Activated CD8-positive, alpha-beta memory T cell treated with anti-CD3 and anti-CD28 coated beads for 1 hour (primary cell): Measurements from ENCODE around the gene PRSS27.

Experiments used
- DNase-seq, 2 donors: peaks; one replicate each; pipeline ENCODE4 v3.0.0-alpha.2; 2020; ENCODE audit warnings: low read depth in 1 of 2; ENCODE audit errors: extremely low read depth in 1 of 2

Gene PRSS27

DNA sequence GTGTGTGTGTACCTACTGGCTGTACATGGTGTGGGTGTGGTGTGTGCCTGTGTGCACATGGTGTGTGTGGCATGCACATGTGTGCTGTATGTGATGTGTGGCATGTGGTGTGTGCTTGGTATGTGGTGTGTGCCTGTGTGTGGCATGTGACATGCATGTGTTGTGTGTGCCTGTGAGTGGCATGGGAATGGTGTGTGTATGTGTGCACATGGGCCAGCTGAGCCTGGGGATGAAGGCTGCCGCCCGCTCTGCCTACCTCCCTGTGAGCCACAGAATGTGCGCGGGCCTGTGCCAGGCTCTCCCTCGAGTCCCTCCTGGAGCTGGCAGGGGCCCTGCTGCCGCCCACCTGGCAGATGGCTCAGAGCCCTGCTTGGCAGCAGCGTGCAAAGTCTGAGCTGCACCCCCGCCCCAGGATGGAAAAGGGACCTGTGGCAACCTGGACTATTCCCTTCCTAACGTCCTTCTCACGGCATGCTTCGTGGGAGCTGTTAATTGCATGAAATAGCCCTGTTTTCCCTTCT lies 9.3 kb downstream of the PRSS27 start:
- DNase-seq = no peak

DNA sequence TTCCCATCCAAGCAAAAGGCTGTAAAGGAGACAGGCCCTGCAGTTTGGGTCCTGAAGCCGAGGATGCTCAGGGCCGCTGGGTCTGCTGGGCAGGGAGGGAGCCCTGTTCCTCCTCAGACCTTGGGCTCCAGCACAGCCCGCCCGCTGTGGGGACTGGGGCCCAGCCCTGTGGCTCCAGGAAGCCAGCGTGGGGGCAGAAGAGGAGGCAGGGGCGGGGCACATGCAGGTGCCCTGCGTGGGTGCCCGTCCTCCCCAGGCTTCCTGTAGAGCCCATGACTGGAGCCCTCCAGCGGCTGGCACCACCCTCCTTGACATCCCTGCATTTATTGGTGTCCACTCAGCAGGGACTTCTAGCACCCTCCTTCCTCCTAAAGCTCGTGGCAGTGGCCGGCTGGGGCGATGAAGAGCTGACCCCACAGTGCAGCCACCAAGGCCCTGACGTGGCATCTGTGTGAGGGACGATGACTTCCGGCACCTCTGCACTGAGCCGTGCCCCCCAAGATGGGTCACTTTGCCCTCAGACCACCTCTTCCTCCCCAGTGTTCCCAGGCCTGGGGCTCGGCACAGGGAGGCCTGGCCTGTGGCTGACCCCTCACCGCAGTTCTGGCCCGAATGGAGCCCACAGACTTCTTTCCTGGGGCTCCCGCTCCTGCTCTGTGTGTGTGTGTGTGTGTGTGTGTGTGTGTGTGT lies 9.9 kb downstream of the PRSS27 start:
- DNase-seq = no peak

DNA sequence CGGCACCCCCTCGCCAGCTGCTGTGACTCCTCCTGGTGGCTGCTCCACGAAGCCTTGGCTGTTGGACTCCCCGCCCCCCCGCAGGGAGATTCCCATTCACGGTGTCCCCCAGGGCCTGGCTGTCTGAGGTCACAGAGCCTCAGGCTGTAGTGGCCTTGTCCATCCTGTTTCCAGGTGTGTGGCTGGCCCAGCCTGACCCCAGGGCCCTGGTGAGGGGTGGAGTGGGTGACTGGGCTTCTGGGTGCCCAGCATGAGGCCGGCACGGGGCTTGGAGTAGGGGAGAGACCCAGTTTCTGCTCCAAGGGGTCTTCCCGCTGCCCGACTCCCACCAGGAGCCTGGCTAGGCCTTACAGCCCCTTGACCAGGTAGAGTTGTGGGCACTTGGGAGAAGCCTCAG lies 10.4 kb downstream of the PRSS27 start:
- DNase-seq = no peak

DNA sequence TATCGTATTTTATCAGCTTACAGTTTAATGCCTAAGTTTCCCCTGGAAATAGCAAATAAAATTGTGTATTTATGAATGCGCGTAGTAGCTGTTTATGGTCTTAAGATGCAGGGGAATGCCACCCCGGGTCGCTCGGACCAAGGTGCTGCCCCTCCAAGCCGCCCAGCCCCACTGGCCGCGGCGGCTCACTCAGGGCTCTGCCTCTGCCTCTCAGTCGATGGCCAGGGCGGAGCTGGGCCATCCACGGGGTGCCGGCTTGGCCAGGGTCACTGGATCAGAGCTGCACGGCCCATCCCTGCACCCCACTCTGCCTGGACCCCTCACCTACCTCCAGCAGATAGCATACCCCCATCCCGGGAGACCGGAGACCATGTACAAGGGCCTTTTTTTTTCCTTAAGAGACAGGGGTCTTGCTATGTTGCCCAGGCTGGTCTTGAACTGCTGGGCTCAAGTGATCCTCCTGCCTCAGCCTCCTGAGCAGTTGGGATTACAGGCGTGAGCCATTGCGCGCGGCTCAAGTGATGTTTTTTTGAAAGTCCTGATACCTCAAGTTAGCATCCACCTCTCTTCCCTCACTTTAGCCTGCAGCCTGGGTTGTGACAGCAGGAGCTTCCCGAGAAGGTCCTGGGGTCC lies 11.0 kb downstream of the PRSS27 start:
- DNase-seq = no peak

DNA sequence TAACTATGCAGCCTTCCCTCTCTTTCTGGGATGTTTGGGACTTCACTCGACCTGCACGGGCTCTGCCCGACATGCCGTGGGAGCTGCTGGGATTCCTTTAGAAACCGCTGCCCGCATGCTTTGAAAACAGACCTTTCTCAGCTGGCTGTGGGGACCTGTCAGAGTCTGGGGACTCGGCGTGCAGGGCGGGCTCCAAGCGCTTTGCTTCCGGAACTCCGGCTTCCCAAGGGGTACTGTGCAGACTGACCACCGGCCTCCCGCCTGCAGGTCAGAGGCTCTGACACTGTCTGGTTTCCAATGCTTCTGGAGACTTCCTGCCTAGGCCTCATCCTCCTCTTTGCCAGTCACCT lies 11.8 kb downstream of the PRSS27 start:
- DNase-seq = no peak

DNA sequence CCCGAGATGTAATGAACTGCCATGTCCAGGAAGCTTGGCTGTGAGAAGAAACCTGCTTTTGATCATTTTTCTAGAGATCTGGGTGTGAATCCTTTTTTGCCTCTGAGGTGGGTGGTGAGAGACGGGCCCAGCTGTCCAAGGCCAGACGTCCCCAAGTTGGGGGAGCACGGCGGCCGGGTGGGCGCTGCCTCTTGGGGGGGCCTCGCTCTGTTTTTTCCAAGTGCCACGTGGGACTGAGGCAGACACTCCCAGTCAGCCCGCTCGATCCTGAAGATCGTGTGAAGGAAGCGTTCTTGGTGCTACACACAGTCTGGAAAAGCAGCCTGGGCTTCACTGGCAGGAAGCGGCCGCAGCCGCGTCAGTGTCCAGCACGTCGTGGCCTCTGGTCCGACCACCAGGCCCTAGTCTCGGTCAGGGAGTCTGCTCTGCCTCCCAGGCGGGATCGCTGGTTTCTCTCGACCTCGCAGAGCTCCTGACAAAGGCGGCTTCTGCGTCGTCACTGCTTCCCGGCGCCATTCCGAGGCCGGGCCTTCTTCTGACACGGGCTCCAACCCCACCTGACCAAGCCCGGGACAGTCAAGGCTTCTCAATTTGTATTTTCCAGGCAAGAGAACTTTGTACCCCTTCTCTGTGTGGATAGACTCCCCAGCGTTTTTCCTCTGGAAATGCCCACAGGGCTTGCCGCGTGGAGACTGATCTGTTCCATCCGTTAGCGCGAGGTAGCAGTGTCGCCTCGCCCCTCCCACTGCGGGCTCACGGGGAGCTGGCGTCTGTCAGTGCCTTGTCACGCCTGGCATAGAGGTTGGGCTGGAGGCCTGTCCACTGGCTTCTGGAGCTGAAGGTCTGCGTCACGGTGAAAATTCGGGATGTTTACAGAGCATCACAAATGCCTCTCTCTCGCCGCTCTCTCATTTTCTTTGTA lies 12.4 kb downstream of the PRSS27 start:
- DNase-seq = no peak

DNA sequence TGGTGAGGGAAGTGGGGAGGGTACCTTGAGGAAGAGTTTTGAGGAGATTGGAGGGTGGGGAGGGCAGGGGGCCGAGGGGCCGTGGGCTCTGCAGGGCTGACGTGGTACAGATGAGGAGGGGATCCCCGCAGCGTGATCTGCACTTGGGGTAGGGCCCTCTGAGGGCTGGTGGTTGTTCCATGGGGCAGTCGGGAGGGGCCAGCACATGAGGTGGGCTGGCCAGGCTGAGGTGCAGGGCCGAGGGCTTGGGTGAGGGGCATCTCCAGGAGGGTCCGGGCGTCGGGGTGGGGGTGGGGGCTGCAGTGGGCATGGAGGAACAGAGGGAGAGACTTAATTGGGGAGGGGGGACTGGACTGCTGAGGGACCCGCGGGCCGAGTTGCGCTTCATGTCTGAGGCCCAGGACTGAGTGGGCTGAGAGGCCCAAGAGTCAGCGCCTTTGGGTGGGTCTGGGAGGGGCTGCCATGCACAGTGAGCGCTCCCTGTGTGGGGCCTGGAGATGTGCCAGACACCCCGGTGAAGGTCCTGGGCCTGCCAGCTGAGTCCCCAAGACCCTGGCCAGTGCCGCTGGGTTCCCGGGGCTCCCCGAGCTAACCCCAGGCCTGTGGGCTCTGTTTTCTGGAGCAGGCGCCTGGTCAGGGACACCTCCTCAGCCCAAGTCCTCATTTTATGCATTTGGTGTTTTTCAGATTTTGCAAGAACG lies 13.3 kb downstream of the PRSS27 start:
- DNase-seq = no peak

DNA sequence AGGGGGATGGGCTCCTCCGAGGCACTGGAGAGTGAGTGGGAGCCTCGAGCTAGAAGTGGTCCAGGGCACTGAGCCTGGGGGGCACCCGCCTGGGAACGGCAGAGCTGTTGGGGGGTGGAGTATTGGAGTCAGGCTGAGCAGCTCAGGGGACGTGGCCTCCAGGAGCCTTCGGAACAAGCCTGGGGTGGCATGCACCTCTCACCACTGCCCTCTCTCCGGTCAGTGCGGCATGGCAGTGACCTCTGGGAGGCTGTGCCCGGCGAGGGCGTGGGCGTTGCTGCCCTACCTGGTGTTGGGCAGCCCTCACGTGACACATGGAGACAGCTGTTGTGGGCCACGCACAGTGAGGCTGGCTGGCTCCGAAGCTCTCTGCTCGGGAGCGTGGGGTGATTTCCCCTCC lies 13.9 kb downstream of the PRSS27 start:
- DNase-seq = no peak

DNA sequence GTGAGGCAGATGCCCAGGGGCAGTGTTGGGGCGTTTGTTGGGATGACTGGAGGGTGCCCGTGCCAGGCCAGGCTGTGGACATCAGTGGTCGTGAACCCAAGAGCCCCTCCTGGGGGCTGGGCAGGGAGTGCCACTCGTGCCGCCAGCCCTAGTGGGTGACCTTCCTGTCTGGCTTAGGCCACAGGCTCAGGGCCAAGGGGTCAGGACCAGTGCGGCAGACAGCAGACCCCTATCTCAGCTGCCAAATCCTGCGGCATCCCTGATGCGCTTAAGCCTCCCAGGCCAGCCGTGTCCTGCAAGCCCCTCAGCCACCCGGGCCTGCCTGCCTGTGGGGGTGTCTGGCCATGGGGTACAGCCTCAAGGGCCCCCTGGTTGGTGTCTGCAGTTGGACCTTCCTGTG lies 14.7 kb downstream of the PRSS27 start:
- DNase-seq = no peak

DNA sequence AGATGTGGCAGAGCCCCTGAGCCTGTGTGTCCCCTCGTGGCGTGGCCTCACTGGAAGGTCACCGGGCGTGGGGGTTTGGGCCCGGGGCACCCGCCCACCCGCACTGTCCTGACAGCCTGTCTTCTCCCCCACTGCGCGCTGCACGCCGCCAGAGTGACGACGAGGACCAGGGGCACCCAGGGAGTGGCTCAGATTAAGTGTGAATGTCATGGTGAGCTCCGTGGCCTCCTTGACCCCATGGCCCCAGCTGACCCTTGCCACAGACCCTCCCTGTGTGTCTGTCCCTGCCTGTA lies 15.1 kb downstream of the PRSS27 start:
- DNase-seq = no peak

DNA sequence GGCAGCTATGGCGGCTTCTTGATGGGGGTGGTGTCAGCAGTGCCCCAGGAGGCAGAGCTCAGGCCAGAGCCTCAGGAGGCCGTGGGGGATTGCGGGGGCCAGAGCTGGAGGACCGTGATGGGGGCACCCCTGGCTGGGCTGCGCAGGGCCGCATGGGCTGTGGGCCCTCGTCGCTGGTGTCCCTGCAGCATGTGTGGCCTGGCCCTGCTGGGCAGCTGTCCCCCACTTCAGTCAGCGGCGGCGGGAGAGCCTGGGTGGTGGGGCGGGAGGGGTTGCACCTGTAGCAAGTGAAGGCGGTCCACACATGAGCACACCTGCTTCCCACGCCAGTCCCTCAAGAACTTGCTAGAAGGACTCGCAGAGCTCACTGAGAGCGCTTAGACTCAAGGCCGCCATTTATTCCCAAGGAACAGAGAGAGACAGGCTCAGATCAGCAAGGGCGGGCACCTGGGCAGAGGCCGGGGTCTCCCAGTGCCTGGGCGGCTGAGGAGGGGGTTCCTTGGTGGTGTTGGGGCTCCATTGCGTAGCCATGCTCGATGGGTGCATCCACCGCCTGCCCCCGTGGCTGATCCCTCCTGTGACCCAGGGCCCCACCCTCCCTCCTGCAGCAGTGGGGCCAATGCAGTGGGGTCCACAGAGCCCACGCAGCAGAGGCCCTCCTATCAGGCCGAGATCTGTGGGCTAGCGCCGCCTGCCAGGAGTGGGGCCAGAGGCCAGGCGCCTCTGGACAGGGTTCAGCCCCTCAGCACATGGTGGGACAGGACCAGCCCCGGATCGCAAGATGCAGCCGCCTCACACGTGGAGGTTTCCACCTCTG lies 15.7 kb downstream of the PRSS27 start:
- no peak for DNase-seq

DNA sequence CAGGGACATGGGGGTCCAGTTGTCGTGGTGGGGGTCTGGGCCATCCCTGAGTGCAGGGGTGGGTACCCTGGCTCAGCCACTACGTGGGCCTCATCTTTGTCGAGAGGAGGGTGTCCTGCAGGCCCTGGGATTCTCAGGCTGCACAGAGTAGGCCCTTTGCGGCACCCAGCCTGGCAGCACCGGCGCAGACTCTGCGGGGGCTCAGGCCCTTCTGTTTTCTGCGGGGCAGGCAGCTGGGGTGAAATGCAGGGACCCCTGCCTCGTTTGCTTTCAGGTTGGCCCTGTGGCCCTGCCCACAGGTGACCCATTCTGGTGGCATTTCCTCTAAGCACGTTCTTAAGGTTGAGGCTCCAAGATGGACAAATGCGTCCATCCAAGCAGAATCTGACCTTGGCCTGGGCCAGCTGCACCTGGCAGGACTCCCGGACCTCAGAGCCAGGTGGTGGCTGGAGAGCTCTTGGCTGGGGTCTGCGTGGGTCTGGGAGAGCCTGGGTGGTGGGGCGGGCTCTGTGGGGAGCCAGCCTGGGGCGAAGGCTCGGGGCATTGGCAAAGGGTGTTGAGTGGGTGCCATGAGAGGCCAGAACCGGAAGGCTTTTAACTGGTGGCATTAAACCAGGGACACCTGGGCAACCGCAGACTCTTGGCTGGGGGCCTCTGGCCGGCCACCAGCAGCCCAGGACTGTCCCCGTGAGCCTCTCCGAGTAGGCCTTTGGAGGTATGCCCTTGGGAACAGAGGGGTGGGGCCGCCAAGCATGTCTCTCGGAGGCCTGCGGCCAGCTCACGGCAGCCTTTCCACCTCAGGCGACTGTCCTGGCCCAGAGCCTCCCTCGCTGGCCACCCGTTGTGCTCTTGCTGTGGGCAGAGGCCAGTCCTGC lies 16.9 kb downstream of the PRSS27 start:
- DNase-seq = no peak

DNA sequence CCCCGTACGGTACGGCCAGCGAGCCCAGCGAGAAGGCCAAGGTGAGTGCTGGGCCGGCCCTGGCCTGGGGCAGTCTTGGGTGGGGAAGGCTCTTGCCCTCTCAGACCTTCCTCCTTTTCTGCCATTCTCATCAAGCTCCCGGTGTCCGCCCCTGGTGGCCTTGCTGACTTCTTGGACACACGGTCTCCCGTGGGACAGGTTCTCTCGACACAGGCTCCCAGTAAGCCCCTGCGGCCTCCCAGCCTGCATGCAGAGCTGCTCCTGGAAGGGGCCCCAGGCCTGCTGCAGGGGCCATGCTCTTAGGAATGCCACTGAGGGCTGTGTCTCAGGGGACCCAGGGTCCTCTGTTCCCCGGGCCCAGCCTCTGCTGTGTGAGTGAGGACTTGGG lies 17.6 kb downstream of the PRSS27 start:
- DNase-seq = no peak

DNA sequence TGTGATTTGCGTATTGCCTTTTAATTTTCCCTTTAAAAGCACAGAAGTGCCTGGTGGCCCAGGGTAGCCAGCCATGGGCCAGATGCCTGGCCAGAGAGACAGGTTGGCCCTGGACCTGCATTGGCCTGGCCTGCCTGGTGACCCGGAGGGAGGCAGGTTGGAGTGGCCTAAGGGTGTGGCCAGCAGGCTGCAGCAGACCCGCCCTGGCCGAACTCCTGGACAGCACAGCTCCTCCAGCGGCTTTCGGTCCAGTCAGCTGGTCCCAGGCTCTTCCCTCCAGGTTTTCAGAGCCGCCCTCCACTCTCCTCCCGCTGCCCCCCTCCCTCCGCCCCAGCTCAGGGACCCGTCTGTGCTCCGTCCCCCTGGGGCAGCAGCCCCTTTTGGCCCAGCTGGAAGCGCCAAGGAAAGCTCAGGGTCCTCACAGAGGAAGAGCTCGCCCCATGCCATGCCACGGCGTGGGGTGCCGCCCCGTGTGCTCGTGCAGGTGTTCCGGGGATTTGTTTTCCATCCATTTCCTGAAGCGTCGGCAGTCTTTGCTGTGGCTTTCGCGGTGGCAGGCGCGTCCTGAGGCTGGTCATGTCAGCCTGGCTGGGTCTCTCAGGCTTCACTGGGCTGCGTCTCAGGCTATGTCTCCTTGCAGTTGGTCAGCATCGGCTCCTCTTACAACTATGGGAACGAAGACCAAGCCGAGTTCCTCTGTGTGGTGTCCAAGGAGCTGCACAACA lies 18.1 kb downstream of the PRSS27 start:
- DNase-seq = no peak

DNA sequence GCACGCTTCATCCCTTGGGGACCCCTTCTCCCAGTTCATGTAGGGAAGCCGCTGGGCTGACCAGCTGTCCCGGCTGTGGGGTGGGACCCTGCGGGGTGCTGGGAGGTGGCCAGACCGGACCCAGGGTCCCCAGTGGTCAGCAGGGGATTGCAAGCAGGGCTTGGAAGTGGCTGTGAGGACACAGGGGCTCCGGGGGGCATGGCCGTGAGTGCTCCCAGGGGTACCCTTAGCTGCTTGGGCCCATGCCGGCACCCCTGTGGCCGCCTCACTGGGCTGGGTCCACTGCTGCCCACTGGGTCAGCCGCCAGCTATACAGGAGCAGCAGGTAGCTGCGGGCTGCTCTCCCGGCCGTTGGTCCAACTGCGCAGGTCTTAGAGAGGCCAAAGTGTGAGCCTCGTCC lies 18.8 kb downstream of the PRSS27 start:
- DNase-seq = no peak

DNA sequence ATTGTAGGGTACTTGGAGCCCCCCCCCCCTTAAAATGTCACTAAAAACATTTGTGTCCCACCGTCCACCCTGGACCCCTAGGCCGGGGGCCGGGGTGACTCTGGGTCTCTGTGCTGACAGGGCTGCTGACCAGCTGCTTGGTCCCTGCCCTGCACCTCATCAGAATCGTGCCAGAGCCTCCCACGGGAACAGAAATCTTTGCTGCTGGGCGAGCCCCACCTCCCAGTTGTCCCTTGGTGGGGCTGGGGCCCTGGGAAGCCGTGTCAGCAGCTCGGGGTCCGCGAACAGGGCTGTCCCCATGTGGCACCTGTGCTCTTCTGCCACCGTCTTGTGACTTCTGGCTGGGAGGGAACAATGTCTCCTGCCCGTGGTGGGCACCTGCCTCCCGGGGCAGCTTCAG lies 19.2 kb downstream of the PRSS27 start:
- DNase-seq = no peak

DNA sequence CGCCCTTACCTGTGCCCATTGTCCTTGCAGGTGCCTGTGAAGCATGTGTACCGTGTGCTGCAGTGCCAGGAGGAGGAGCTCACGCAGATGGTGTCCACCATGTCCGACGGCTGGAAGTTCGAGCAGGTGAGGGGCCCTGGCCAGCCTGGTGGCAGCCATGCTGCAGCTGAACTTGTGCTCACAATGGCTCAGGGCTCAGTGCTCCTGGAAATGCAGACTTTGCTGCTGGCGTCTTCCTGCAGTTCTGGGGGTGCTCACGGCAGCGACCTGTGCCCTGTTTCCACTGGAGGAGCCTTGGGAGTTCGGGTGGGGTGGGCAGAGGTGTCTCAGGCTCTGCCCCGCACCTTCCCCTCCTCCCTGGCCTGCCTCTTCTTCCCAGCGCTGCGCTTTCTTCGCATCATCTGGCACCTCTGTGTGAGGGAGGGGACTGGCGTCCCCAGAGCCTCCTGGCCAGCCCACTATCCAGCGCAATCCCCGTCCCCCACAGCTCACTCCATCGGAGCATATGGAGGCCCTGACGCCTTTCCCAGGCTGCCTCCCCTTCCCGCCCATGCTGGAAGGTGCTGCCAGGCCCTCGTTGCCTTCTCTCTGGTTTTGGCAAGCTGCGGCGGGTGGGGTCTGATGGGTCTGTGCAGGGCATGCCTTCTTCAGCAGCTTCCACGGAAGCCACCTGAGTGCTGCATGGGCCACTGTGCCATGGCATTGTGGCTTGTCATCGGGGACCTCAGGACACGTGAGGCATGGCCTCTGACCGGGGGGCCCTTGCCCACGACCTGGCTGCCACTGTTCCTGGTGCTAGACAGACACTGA lies 20.0 kb downstream of the PRSS27 start:
- no peak for DNase-seq
